CD14-positive monocyte (primary cell): Measurements from ENCODE around the gene SNAP29. TPM values are rescaled to one million over a fixed set of nuclear protein-coding genes. Genes with fewer than 3 reads are reported as not detected.

Experiments used
- DNase-seq, 3 donors: peaks; one replicate each; pipeline ENCODE4 v3.0.0-alpha.2; 2011 to 2022
- H2AFZ ChIP-seq: 2 replicates; pipeline ENCODE4 v1.6.0; 2012; ENCODE audit warnings: mild to moderate bottlenecking, low read depth, low read length, inconsistent platforms; ENCODE audit not compliant: insufficient read depth, poor library complexity, severe bottlenecking
- H3K27ac ChIP-seq, 2 donors: 1 replicate in 1 of 2; 2 replicates in 1 of 2; pipeline ENCODE4 v1.5.1; 2012 to 2013; ENCODE audit warnings: low read length in 2 of 2, control low read depth in 1 of 2, inconsistent platforms in 1 of 2, low read depth in 1 of 2, mild to moderate bottlenecking in 1 of 2
- H3K27me3 ChIP-seq, 2 donors: one replicate each; pipeline versions ENCODE4 v1.6.0 to v1.6.1; 2011 to 2013; ENCODE audit warnings: low read length in 2 of 2; ENCODE audit not compliant: control insufficient read depth in 2 of 2, insufficient read depth in 2 of 2
- H3K36me3 ChIP-seq, 2 donors: replicated peaks in 1 of 2; 1 replicate in 1 of 2; 2 replicates in 1 of 2; pipeline versions ENCODE4 v1.5.1 to v1.6.1; 2012 to 2013; ENCODE audit warnings: low read length in 2 of 2, control low read depth in 1 of 2, inconsistent platforms in 1 of 2, mild to moderate bottlenecking in 1 of 2; ENCODE audit not compliant: insufficient read depth in 2 of 2, control insufficient read depth in 1 of 2
- H3K4me1 ChIP-seq, 2 donors: 1 replicate in 1 of 2; 2 replicates in 1 of 2; pipeline versions ENCODE4 v1.5.1 to v1.6.1; 2012 to 2013; ENCODE audit warnings: low read length in 2 of 2, control low read depth in 1 of 2, inconsistent platforms in 1 of 2, mild to moderate bottlenecking in 1 of 2, moderate library complexity in 1 of 2; ENCODE audit not compliant: insufficient read depth in 2 of 2, control insufficient read depth in 1 of 2
- H3K4me2 ChIP-seq: replicated peaks from 2 replicates; pipeline ENCODE3; 2012; ENCODE audit warnings: low read length, moderate library complexity, mild to moderate bottlenecking; ENCODE audit not compliant: poor library complexity, severe bottlenecking; ENCODE audit errors: extremely low read depth
- H3K4me3 ChIP-seq, 3 experiments: fragments of 200-600 bp in 1 of 3; sonication (generic) in 1 of 3; replicated peaks in 1 of 3; 1 replicate in 2 of 3; 2 replicates in 1 of 3; pipeline ENCODE4 v1.5.1; 2011 to 2013; ENCODE audit warnings: low read length in 3 of 3, mild to moderate bottlenecking in 3 of 3, control low read depth in 2 of 3, low read depth in 2 of 3, inconsistent platforms in 1 of 3, moderate library complexity in 1 of 3
- H3K79me2 ChIP-seq: 2 replicates; pipeline ENCODE4 v1.6.0; 2012; ENCODE audit warnings: mild to moderate bottlenecking, control low read depth, inconsistent platforms, low read length, moderate library complexity; ENCODE audit not compliant: insufficient read depth
- H3K9ac ChIP-seq: 2 replicates; pipeline ENCODE4 v1.6.0; 2017; ENCODE audit warnings: low read length, mild to moderate bottlenecking; ENCODE audit not compliant: insufficient read depth, poor library complexity, severe bottlenecking
- H3K9me3 ChIP-seq, 2 donors: replicated peaks in 1 of 2; 1 replicate in 1 of 2; 2 replicates in 1 of 2; pipeline versions ENCODE4 v1.5.1 to v1.6.1; 2012 to 2013; ENCODE audit warnings: low read length in 2 of 2, control low read depth in 1 of 2; ENCODE audit not compliant: control insufficient read depth in 1 of 2, insufficient read depth in 1 of 2
- H4K20me1 ChIP-seq: 2 replicates; pipeline ENCODE4 v1.6.0; 2012; ENCODE audit warnings: mild to moderate bottlenecking, low read length, control low read depth, moderate library complexity; ENCODE audit not compliant: insufficient read depth
- H3K27ac Mint-ChIP-seq, 7 donors: one replicate each; pipeline ENCODE4 v1.8.0; 2020; ENCODE audit warnings: mild to moderate bottlenecking in 7 of 7, mixed read lengths in 7 of 7, moderate library complexity in 6 of 7, inconsistent platforms in 2 of 7
- H3K27me3 Mint-ChIP-seq, 3 donors: one replicate each; pipeline ENCODE4 v1.8.0; 2021 to 2022; ENCODE audit warnings: low read depth in 3 of 3, mild to moderate bottlenecking in 3 of 3, mixed read lengths in 3 of 3, moderate library complexity in 3 of 3, inconsistent platforms in 1 of 3
- H3K36me3 Mint-ChIP-seq, 2 donors: one replicate each; pipeline ENCODE4 v1.8.0; 2020; ENCODE audit warnings: mixed read lengths in 2 of 2, inconsistent platforms in 1 of 2, mild to moderate bottlenecking in 1 of 2
- H3K4me1 Mint-ChIP-seq: one replicate; pipeline ENCODE4 v1.8.0; 2020; ENCODE audit warnings: mild to moderate bottlenecking, mixed read lengths
- H3K4me3 Mint-ChIP-seq, 2 donors: one replicate each; pipeline ENCODE4 v1.8.0; 2020; ENCODE audit warnings: mild to moderate bottlenecking in 2 of 2, mixed read lengths in 2 of 2, moderate library complexity in 1 of 2
- H3K9me3 Mint-ChIP-seq, 7 donors: one replicate each; pipeline ENCODE4 v1.8.0; 2020 to 2022; ENCODE audit warnings: mixed read lengths in 7 of 7, mild to moderate bottlenecking in 6 of 7, moderate library complexity in 6 of 7, inconsistent platforms in 2 of 7
- whole genome bisulfite sequencing: methylation state at CpG from one replicate; pipeline ENCODE4 v1.1.5; 2013; ENCODE audit warnings: missing lambda C conversion rate; ENCODE audit not compliant: insufficient coverage; 5-methylcytosine and 5-hydroxymethylcytosine counted together
- intact Hi-C, 2 donors: fragments of 100-400 bp; cut with micrococcal nuclease; formaldehyde crosslinking; loops; one replicate each; pipeline versions ENCODE4 v1.15.0 to v1.15.1; 2023
- polyA plus RNA-seq, 3 donors: library from polyadenylated mRNA; depleted of rRNA in 1 of 3; unstranded in 2 of 3; stranded (reverse) in 1 of 3; fragments of 300-500 nt in 2 of 3; fragments of >200 nt in 1 of 3; fragmentation: Illumina TruSeq in 2 of 3; gene quantifications; 1 replicate in 2 of 3; 2 replicates in 1 of 3; pipeline ENCODE4 v1.2.3, GENCODE V29; 2012 to 2021
- TF ChIP-seq, protein P1 (sequence below): fragments of 200-600 bp; IDR thresholded peaks from one replicate; pipeline ENCODE4 v1.8.0; 2022; ENCODE audit warnings: antibody characterized with exemption, mild to moderate bottlenecking

The SNAP29 gene
- polyA plus RNA-seq, 3 donors: 22.3 to 32.8 (median 28.9) TPM

DNA sequence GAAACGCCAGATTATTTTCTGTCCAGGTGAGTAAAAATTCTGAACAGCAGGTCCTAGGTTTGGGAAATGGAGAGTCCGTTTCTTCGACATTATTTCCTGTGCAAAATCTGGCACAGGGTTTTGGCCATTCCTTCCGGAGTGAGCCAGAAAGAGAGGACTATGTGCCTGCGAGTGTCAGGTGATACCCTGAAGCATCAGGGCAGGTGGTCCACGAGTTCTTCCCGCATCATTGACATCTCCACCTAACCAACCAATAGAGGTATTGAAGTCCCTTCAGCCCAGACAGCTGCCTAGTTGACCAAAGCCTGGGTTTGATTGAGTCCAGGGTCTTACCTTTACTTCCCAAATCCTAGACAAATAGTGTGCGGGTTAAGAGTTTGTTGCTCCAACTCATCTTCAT is 808 bp downstream of the SNAP29 start:
- Histone ChIP-seq H3K4me3 (peak overlapping the region; percentile 59 to 92 (median 74)), H3K9ac (peak overlapping the region; percentile 91), H3K79me2 (peaks cover 92% of the 10 kb centered on the region), H3K4me2 (peak overlapping the region; percentile 97), H3K36me3 (peaks cover 2 to 30% of the 10 kb centered on the region in 2 donors), H3K9me3 (no peaks in the 10 kb centered on the region), H3K27ac (peak overlapping the region in 1 of 2 donors; percentile 91), H4K20me1 (peaks cover 47% of the 10 kb centered on the region), H3K4me1 (peaks cover 59 to 70% of the 10 kb centered on the region in 2 donors), H2AFZ (peak overlapping the region; percentile 92), H3K27me3 (no peaks in the 10 kb centered on the region)
- Mint-ChIP-seq H3K36me3 (peaks cover 23 to 37% of the 10 kb centered on the region in 2 donors), H3K4me3 (peak overlapping the region; percentile 82 to 84), H3K27me3 (peaks cover 0 to 2% (median 1%) of the 10 kb centered on the region in 3 donors), H3K27ac (peak overlapping the region in 6 of 7 donors; percentile 30 to 90 (median 86)), H3K9me3 (no peaks in the 10 kb centered on the region), H3K4me1 (peaks cover 67% of the 10 kb centered on the region)
- intact Hi-C loops: loop anchor here (5.0 to 10.0 kb wide), 4 partner anchors 55 to 365 kb away; partner anchors contain the start of genes CRKL (in 2 of the 2), KLHL22 (in 1 of the 2) and THAP7 (in 1 of the 2)
- WGBS: 16% methylated on average over 2 of the region's 8 CpGs
- TF ChIP-seq, protein P1, sequence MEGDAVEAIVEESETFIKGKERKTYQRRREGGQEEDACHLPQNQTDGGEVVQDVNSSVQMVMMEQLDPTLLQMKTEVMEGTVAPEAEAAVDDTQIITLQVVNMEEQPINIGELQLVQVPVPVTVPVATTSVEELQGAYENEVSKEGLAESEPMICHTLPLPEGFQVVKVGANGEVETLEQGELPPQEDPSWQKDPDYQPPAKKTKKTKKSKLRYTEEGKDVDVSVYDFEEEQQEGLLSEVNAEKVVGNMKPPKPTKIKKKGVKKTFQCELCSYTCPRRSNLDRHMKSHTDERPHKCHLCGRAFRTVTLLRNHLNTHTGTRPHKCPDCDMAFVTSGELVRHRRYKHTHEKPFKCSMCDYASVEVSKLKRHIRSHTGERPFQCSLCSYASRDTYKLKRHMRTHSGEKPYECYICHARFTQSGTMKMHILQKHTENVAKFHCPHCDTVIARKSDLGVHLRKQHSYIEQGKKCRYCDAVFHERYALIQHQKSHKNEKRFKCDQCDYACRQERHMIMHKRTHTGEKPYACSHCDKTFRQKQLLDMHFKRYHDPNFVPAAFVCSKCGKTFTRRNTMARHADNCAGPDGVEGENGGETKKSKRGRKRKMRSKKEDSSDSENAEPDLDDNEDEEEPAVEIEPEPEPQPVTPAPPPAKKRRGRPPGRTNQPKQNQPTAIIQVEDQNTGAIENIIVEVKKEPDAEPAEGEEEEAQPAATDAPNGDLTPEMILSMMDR: no peak
- DNase-seq: no peak

DNA sequence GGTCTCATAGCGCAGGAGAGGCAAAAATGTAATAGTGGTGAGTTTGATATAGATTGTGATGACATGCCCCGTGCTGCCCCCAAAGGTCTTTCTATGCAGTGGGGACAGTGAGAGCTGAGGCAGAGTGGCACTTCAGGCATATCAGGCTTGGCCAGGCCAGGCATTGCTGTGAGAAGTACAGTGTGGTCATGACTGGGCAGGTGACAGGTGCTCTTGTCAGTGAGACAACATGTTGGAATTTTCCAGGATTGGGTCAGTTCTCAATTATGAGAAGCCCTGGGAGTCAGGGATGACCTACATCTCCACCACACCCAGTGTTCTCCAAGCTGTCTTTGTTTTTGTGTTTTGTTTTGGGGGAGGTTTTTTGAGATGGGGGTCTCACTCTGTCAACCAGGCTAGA is 3.7 kb downstream of the SNAP29 start:
- no peak overlapping the region for H3K4me3 ChIP-seq
- H2AFZ ChIP-seq: no peak overlapping the region
- H3K27ac Mint-ChIP-seq: peak overlapping the region in 2 of 7 donors; percentile 57 to 77
- no peak overlapping the region for H3K4me3 Mint-ChIP-seq
- H3K79me2 ChIP-seq: peaks cover 84% of the 10 kb centered on the region
- peaks cover 73% of the 10 kb centered on the region for H3K4me1 Mint-ChIP-seq
- no peak for DNase-seq
- no peak overlapping the region for H3K9ac ChIP-seq
- WGBS: 94% methylated on average over 2 of the region's 2 CpGs
- peaks cover 19% of the 10 kb centered on the region for H4K20me1 ChIP-seq
- peaks cover 0 to 2% (median 1%) of the 10 kb centered on the region in 3 donors for H3K27me3 Mint-ChIP-seq
- intact Hi-C loops: loop anchor here in 1 of 2 donors (10.0 kb wide), 1 partner anchor 52 kb away; the partner anchor contains the start of gene CRKL
- no peaks in the 10 kb centered on the region for H3K9me3 ChIP-seq
- H3K4me2 ChIP-seq: no peak overlapping the region
- no peaks in the 10 kb centered on the region for H3K27me3 ChIP-seq
- TF ChIP-seq, protein P1: no peak
- H3K27ac ChIP-seq: peak overlapping the region; percentile 8 to 62
- H3K36me3 Mint-ChIP-seq: peaks cover 35 to 59% of the 10 kb centered on the region in 2 donors
- H3K4me1 ChIP-seq: peaks cover 65 to 67% of the 10 kb centered on the region in 2 donors
- H3K9me3 Mint-ChIP-seq: no peaks in the 10 kb centered on the region
- peaks cover 7 to 42% of the 10 kb centered on the region in 2 donors for H3K36me3 ChIP-seq
